AG09319 (cell line): ENCODE results near the gene PXMP4.

Experiments used
- DNase-seq: peaks from one replicate; pipeline ENCODE4 v3.0.0-alpha.2; 2010; ENCODE audit warnings: low read depth; ENCODE audit errors: extremely low read depth
- TF ChIP-seq, protein P1 (sequence below): IDR thresholded peaks from 2 replicates; pipeline ENCODE4 v1.5.1; 2011; ENCODE audit warnings: low read depth, mild to moderate bottlenecking, inconsistent platforms, low read length, moderate library complexity

PXMP4 gene

DNA sequence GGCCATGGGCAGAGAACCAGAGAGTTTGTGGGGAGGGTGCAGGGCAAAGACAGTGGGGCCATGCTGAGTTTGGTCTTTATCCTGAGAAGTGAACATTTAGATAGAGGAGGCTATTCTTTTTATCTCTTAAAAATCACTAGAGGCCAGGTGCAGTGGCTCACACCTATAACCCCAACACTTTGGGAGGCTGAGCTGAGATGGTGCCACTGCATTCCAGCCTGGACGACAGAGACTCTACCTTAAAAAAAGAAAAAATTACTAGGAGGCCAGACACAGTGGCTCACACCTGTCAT, 8.7 kb downstream of the PXMP4 start:
- no peak for DNase-seq
- TF ChIP-seq, protein P1, sequence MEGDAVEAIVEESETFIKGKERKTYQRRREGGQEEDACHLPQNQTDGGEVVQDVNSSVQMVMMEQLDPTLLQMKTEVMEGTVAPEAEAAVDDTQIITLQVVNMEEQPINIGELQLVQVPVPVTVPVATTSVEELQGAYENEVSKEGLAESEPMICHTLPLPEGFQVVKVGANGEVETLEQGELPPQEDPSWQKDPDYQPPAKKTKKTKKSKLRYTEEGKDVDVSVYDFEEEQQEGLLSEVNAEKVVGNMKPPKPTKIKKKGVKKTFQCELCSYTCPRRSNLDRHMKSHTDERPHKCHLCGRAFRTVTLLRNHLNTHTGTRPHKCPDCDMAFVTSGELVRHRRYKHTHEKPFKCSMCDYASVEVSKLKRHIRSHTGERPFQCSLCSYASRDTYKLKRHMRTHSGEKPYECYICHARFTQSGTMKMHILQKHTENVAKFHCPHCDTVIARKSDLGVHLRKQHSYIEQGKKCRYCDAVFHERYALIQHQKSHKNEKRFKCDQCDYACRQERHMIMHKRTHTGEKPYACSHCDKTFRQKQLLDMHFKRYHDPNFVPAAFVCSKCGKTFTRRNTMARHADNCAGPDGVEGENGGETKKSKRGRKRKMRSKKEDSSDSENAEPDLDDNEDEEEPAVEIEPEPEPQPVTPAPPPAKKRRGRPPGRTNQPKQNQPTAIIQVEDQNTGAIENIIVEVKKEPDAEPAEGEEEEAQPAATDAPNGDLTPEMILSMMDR = no peak

DNA sequence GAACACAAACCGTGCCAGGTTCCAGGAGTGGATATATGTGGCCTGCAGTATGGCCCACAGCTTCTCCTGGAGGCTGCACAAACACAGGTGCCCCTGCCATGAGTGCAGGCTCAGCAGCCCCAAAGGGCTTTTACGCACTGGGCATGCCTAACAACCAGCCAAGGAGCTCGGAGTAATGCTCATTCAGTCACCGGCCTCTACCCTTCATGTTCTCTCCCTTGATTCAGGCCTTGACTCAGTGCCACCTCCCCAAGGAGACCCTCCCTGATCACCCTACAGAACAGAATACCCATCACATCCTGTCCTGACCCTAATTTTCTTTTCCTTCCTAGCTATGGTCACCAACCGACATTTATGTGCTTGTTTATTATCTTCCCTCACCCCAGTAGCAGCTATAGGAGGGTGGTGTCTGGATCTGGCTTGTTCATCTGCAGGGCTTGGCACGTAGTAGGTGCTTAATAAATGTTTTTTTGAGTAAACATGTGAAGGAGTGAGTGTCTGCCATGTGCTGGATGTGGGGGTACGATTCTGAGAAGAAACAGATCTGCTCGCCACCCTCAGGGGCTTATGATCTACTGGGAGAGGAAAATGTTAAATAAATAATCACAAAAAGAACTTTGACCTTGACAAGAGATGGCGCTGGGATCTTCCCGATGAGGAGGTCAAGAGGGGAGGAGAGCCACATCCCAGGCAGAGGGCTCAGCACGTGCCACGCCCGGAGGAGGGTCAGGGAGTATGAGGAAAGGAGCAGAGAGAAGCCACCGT, 9.2 kb downstream of the PXMP4 start:
- TF ChIP-seq, protein P1 = no peak
- no peak for DNase-seq

DNA sequence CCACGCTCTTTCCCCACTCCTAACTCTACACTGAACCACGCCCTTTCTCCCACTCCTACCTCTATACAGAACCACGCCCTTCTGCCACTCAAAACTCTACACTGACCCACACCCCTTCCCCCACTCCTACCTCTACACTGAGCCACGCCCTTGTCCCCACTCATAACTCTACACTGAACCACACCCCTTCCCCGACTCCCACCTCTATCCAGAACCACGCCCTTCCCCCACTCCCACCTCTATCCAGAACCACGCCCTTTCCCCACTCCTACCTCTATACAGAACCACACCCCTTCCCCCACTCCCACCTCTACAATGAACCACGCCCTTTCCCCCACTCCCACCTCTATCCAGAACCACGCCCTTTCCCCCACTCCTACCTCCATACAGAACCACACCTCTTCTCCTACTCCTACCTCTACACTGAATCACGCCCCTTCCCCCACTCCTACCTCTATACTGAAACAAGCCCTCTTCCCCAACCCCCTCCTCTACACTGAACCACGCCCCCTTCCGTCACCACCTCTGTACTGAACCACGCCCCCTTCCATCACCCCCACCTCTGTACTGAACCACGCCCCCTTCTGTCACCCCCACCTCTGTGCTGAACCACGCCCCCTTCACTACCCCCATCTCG, 10.1 kb downstream of the PXMP4 start:
- TF ChIP-seq, protein P1 = no peak
- no peak for DNase-seq

DNA sequence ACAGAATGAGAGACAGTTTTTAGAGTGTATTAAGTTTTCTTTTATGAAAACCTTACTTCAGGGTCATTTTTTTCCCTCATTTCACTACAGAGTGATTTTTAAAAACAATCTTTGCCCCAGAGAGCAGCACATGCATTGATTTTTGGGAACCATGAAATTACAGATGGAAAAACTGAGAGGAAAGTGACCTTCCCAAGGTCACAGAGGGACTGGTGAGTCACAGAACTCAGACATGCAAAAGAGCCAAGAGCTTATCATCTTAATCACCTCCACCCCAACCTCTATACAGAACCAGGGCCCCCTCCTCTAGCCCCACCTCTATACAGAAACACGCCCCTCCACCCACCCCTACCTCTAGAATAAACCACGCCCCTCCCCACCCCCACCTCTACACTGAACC, 10.7 kb downstream of the PXMP4 start:
- TF ChIP-seq, protein P1 = no peak
- DNase-seq = no peak

DNA sequence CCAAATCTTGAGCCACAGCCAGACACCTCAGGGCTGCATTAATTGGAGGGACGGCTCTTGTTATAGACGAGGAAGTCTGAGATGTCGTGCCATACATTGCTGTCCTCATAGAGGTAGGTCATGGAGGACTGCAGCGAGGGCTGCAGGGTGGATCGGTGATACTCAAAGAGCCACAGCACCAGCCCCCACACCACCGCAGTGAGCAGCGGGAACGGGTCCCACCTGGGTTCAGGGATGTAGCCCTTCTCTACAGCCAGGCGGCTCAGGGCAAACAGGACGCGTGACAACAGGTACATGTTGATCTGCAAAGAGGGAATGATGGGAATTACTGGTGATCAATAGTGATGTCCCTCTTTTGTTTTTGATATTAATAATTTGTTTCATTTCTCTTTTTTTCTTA, 12.4 kb downstream of the PXMP4 start:
- TF ChIP-seq, protein P1 = no peak
- DNase-seq = no peak

DNA sequence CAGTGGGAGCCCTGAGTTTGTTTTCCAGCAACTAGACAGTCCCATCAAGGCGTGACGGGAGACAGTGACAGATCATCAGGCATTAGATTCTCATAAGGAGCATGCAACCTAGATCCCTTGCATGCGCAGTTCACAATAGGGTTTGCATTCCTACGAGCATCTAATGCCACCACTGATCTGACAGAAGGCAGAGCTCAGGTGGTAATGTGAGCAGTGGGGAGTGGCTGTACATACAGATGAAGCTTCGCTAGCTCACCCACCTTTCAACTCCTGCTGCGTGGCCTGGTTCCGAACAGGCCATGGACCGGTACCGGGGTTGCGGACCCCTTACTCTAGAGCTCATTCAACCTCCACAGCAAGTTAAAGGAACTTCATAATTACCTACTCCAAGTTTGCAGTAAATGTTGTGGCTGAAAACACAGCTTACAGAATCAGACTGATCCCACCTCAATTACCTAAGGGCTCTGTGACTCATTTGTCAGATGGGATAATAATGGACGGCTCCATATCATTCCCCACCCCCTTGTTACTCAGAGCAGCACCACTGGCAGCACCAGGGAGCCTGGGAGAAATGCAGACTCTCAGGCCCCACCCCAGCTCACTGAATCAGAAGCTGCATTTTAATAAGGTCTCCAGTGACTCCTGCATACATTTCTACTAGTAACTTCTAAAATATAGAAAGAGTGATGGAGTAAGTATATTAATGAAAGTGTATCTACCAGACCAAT, 15.7 kb downstream of the PXMP4 start:
- TF ChIP-seq, protein P1 = no peak
- DNase-seq = no peak
